ENCODE results near the gene FNBP1.

DNA sequence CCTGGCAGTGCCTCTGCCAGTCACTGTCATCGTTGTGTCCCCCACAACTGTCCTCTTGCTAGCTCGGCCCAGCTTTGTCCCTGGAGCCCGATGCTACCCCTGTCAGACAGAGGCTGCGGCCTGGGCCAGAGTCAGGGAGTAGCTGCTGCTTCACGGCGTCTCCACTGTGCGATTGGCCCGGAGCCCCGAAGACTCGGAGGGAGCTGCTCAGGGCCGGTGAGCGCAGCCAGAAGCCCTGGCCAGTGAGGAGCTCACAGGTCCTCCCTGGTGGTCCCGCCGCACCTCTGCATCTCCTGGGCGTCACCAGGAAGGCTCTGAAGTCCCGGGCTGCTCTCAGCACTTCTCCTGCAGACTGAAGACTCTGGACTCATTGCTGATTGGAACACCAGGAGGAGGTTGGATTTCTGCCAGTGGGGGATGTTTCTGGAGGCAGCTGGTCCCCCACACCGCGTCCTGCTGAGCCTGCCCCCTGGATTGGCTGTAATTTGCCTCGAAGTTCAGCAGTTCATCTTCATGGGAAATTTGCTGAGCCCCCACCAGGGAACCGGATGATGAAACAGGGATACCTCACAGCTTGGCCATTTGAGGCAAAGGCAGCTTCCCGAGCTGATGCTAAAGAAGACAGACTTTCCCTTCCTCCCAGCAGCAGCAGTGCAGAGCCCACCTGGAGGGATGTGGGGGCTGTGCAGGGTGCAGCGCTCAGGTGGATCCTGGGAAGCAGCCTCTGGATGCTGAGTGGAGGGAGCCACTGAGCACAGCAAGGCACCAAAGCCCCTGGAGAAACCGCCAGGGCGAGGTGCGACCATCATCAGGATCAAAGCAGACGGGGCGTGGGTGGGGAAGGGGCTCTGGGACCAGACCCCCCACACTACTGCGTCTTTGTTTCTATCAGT is 162.1 kb downstream of the FNBP1 start:
- TF ChIP-seq POLR2AphosphoS5 (IDR thresholded peaks at IDR 0.05; ENCODE audit: low read depth, low read length) (no peak), YY1 (IDR thresholded peaks at IDR 0.05; ENCODE audit: low read depth) (no peak), EZH2phosphoT487 (IDR thresholded peaks at IDR 0.05; ENCODE audit: borderline replicate concordance, low read depth) (no peak)
- TF ChIP-seq, protein P1, sequence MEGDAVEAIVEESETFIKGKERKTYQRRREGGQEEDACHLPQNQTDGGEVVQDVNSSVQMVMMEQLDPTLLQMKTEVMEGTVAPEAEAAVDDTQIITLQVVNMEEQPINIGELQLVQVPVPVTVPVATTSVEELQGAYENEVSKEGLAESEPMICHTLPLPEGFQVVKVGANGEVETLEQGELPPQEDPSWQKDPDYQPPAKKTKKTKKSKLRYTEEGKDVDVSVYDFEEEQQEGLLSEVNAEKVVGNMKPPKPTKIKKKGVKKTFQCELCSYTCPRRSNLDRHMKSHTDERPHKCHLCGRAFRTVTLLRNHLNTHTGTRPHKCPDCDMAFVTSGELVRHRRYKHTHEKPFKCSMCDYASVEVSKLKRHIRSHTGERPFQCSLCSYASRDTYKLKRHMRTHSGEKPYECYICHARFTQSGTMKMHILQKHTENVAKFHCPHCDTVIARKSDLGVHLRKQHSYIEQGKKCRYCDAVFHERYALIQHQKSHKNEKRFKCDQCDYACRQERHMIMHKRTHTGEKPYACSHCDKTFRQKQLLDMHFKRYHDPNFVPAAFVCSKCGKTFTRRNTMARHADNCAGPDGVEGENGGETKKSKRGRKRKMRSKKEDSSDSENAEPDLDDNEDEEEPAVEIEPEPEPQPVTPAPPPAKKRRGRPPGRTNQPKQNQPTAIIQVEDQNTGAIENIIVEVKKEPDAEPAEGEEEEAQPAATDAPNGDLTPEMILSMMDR (IDR thresholded peaks at IDR 0.05), result no peak
